NCI-H2196 treated with DMSO at 0.1 percent for 48 hours (cell line): ENCODE measurements around the gene GATA5.

Source experiments
- DNase-seq: peaks from one replicate; lab custom pipeline; 2025; ENCODE audit not compliant: unreplicated experiment; lab: John Stamatoyannopoulos, UW

The GATA5 gene

GRCh38 chr20:62418709-62419487 lies 56.9 kb downstream of the GATA5 start:
- DNase-seq, result no peak

- no peak for DNase-seq
Observed at GRCh38 chr20:62417981-62418708, 57.6 kb downstream of the GATA5 start.

- no peak for DNase-seq
Observed at GRCh38 chr20:62416651-62417637, 58.9 kb downstream of the GATA5 start.

GRCh38 chr20:62415354-62416111 lies 60.3 kb downstream of the GATA5 start:
- no peak for DNase-seq

- no peak for DNase-seq
Observed at GRCh38 chr20:62413896-62414481, 61.8 kb downstream of the GATA5 start.
